ENCODE data around the gene LCE1A.

- TF ChIP-seq YY1 (IDR thresholded peaks at IDR 0.05) (no peak), RXRA (IDR thresholded peaks at IDR 0.05) (no peak), CTCF (IDR thresholded peaks at IDR 0.05; ENCODE audit: low read depth, low read length, missing input control) (no peak), ATF3 (IDR thresholded peaks at IDR 0.05) (no peak), GABPA (IDR thresholded peaks at IDR 0.05 in 1 of 2, conservative IDR thresholded peaks at IDR 0.05 in 1 of 2) (no peak)
Observed at GRCh38 chr1:152866321-152866720, 39.0 kb downstream of the LCE1A start.
